Stomach (tissue), 9 donors: ENCODE measurements around the gene CREB3L1. TPM values are rescaled to one million over a fixed set of nuclear protein-coding genes. Genes with fewer than 3 reads are reported as not detected.

ENCODE experiments used
- DNase-seq, 2 donors: peaks; one replicate each; pipeline versions ENCODE4 v3.0.0 to v3.0.0-alpha.2; 2013 to 2019
- H3K27ac ChIP-seq, 5 donors: fragments of 200-600 bp in 4 of 5; sonication (generic) in 4 of 5; one replicate each; pipeline ENCODE4 v1.5.1; 2013 to 2019; ENCODE audit warnings: mild to moderate bottlenecking in 1 of 5, moderate library complexity in 1 of 5
- H3K27me3 ChIP-seq, 3 donors: fragments of 200-600 bp; sonication (generic); one replicate each; pipeline ENCODE4 v1.5.1; 2017 to 2019; ENCODE audit warnings: mixed run types in 1 of 3
- H3K36me3 ChIP-seq, 4 donors: fragments of 200-600 bp; sonication (generic); 1 replicate in 3 of 4; 2 replicates in 1 of 4; pipeline ENCODE4 v1.5.1; 2016 to 2019
- H3K4me1 ChIP-seq, 4 donors: fragments of 200-600 bp; sonication (generic); one replicate each; pipeline ENCODE4 v1.5.1; 2016 to 2019
- H3K4me3 ChIP-seq, 4 donors: fragments of 200-600 bp; sonication (generic) in 3 of 4; one replicate each; pipeline ENCODE4 v1.5.1; 2016 to 2019; ENCODE audit warnings: mild to moderate bottlenecking in 1 of 4
- H3K9me3 ChIP-seq, 4 donors: fragments of 200-600 bp; sonication (generic); one replicate each; pipeline ENCODE4 v1.5.1; 2016 to 2019
- EP300 ChIP-seq: sonication (generic); formaldehyde crosslinking; IDR thresholded peaks from one replicate; pipeline ENCODE4 v1.6.1; 2017; ENCODE audit warnings: antibody characterized with exemption
- POLR2A ChIP-seq, 4 donors: fragments of 450-650 bp; IDR thresholded peaks; one replicate each; pipeline ENCODE4 v1.6.1; 2016; ENCODE audit warnings: antibody characterized with exemption in 4 of 4, control low read depth in 2 of 4, mild to moderate bottlenecking in 1 of 4, moderate library complexity in 1 of 4
- POLR2AphosphoS5 ChIP-seq, 3 donors: sonication (generic); formaldehyde crosslinking; IDR thresholded peaks; one replicate each; pipeline ENCODE4 v1.6.1; 2016; ENCODE audit warnings: antibody characterized with exemption in 3 of 3
- WGBS, 5 donors: extraction: QIAGEN DNeasy Blood & Tissue Kit in 3 of 5; methylation state at CpG; one replicate each; pipeline versions ENCODE4 v1.1.5 to v1.1.7; 2013 to 2018; 5-methylcytosine and 5-hydroxymethylcytosine counted together
- intact Hi-C: fragments of 100-400 bp; cut with DNase I; formaldehyde crosslinking; loops from one replicate; pipeline ENCODE4 v1.15.1; 2023; ENCODE audit warnings: low total_unique reads
- polyA plus RNA-seq, 3 donors: library from polyadenylated mRNA; stranded (reverse); fragments of 200-250 nt; gene quantifications; one replicate each; pipeline ENCODE4 v1.2.3, GENCODE V29; 2013
- total RNA-seq, 5 donors: library from RNA; depleted of rRNA; stranded (reverse); fragments of >200 nt; gene quantifications; one replicate each; pipeline versions ENCODE4 v1.1.0 to v1.2.3, GENCODE V29; 2014 to 2016
- TF ChIP-seq, protein P1 (sequence below), 7 experiments: fragments of 450-650 bp in 4 of 7; fragments of 200-600 bp in 3 of 7; sonication (generic) in 3 of 7; IDR thresholded peaks; one replicate each; pipeline ENCODE4 v1.5.1; 2016 to 2019; ENCODE audit warnings: antibody characterized with exemption in 7 of 7, control low read depth in 2 of 7, mild to moderate bottlenecking in 1 of 7
- donor health status: healthy with polysubstance abuse.
- donor health status: Bipolar disorder and iron deficiency.
- donor health status: healthy.

Gene CREB3L1
- total and polyA plus RNA-seq, 8 donors: 21.0 to 125 (median 48.4) TPM

DNA sequence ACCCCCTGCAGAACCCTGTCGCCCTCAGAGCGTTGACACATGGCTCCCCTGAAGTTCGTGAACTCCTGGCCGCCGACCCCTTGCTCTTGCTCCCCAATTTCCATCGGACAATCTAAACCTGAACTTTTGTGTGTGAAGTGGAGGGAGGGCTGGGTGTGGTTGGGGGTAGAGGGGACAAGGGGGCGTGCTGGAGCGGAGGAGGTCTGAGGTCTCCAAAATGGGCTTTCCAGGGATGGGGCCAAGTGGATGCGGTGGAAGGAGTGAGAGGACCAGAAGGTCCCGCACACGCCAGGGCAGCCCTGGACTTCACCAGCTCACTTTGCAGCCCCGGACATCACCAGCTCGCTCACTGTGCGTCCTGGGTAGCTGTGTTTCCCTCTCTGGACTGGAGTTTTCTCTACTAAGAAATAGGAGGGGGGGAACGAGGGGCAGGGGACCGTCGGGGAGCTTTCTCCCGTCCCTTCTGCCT, 18.6 kb downstream of the CREB3L1 start:
- peak overlapping the region; percentile 45 to 62 (median 54) for H3K4me3 ChIP-seq
- peak overlapping the region; percentile 42 to 74 (median 62) for H3K27ac ChIP-seq
- H3K36me3 ChIP-seq: peaks cover 6 to 22% (median 12%) of the 10 kb centered on the region in 4 donors
- peaks cover 46 to 85% (median 61%) of the 10 kb centered on the region in 4 donors for H3K4me1 ChIP-seq
- DNase-seq: no peak
- intact Hi-C loops: loop anchor here (5.0 kb wide), 1 partner anchor 44 kb away; no protein-coding TSS in a partner anchor
- H3K27me3 ChIP-seq: peaks cover 0 to 22% (median 0%) of the 10 kb centered on the region in 3 donors
- TF ChIP-seq POLR2A (IDR thresholded peaks at IDR 0.05) (no peak), POLR2AphosphoS5 (IDR thresholded peaks at IDR 0.05) (no peak), EP300 (no peak)
- TF ChIP-seq, protein P1, sequence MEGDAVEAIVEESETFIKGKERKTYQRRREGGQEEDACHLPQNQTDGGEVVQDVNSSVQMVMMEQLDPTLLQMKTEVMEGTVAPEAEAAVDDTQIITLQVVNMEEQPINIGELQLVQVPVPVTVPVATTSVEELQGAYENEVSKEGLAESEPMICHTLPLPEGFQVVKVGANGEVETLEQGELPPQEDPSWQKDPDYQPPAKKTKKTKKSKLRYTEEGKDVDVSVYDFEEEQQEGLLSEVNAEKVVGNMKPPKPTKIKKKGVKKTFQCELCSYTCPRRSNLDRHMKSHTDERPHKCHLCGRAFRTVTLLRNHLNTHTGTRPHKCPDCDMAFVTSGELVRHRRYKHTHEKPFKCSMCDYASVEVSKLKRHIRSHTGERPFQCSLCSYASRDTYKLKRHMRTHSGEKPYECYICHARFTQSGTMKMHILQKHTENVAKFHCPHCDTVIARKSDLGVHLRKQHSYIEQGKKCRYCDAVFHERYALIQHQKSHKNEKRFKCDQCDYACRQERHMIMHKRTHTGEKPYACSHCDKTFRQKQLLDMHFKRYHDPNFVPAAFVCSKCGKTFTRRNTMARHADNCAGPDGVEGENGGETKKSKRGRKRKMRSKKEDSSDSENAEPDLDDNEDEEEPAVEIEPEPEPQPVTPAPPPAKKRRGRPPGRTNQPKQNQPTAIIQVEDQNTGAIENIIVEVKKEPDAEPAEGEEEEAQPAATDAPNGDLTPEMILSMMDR (IDR thresholded peaks at IDR 0.05): no peak
- 27 to 44% (median 40%) methylated on average over 14 to 18 of the region's 18 CpGs for WGBS, 5 donors
- no peaks in the 10 kb centered on the region for H3K9me3 ChIP-seq

DNA sequence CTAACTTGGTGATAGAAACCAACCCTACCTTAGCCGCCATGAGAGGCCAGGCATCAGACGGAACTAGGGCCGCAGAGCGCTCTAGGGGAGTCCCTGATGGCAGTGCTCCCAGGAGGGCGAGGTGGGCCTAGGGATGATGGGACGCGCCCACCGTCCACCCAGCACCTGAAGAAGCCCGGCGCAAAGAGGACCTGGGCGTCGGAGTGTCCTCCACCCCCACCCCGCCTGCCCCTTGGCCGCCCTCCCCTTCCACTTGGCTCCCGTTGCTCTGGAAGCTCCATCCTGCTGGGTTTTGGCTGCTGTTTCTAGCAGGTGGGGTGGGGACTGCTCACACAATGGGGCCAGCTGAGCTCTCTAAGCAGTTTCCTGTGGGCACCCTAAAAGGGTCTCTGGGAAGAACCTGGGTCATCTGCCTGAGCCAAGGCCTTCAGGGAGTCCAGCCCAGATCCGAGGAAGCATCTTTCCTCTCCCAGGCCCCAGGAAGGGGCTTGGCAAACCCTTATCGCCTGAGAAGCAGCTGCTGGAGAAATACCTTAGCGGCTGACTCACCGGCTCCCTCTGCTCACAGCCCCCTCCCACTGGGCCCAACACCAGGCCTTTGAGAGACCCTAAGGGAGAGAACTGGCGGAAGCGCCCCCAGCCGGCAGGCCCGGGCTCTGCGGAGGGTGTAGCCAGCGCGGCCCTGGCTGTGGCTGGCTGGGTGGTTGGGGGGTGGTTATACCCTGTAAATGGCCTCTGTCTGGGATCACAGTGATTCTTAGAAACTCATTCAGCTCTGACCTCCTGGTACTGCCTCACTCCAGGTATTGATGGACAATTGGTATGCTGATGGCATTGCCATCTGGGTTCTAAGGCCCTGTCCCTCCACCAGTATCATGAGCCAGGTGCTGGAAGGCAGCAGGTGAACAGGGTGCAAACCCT, 19.3 kb downstream of the CREB3L1 start:
- intact Hi-C loops: loop anchor here (5.0 kb wide), 1 partner anchor 44 kb away; no protein-coding TSS in a partner anchor
- peak overlapping the region; percentile 42 to 74 (median 62) for H3K27ac ChIP-seq
- H3K4me3 ChIP-seq: peak overlapping the region in 3 of 4 donors; percentile 45 to 62 (median 50)
- no peaks in the 10 kb centered on the region for H3K9me3 ChIP-seq
- H3K36me3 ChIP-seq: peaks cover 6 to 29% (median 18%) of the 10 kb centered on the region in 4 donors
- peaks cover 0 to 22% (median 0%) of the 10 kb centered on the region in 3 donors for H3K27me3 ChIP-seq
- DNase-seq: peak in 1 of 2 donors; percentile 92
- H3K4me1 ChIP-seq: peaks cover 40 to 78% (median 54%) of the 10 kb centered on the region in 4 donors
- 20 to 47% (median 33%) methylated on average over 1 to 26 of the region's 26 CpGs for WGBS, 5 donors
- TF ChIP-seq EP300: no peak
- TF ChIP-seq, protein P1 (IDR thresholded peaks at IDR 0.05): peak in 2 of 7 experiments; percentile 18 to 36

DNA sequence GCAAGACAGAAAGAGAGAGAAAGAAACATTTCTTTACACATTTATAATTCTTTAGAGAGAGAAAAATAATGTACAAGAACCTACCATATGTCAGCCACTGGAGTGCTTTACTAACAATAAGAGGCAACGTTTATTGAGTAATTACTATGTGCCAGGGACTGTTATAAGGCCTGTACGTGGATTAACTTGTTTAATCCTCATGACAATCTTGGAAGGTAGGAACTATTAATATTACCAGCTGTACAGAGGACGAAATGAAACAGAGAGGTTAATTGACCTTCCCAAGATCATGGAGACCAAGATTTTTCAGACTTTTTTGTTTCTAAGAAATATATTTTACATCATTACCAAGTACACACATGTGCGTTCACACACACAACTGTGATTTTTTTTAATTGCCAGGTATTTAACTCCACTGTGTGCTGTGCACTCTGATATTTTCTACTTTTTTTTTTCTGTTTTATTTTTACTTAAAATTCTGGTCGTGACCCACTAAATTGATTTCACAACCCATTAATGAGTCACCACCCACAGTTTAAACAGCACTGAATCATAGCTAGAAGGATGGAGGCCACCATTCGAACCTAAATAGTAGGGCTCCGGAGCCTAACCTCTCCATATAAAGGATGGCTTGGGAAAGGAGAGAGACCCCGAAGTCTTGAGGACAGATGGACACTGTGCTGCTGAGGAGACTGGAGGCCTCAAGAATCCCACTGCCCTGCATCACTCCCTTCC, 21.4 kb downstream of the CREB3L1 start:
- intact Hi-C loops: loop anchor here (5.0 kb wide), 1 partner anchor 47 kb away; no protein-coding TSS in a partner anchor
- Histone ChIP-seq H3K36me3 (peaks cover 9 to 41% (median 34%) of the 10 kb centered on the region in 4 donors), H3K4me1 (peaks cover 25 to 59% (median 37%) of the 10 kb centered on the region in 4 donors), H3K4me3 (no peak overlapping the region), H3K27ac (peak overlapping the region in 3 of 5 donors; percentile 36 to 74 (median 70)), H3K9me3 (no peaks in the 10 kb centered on the region), H3K27me3 (peaks cover 0 to 22% (median 0%) of the 10 kb centered on the region in 3 donors)
- TF ChIP-seq POLR2A (IDR thresholded peaks at IDR 0.05): no peak
- TF ChIP-seq EP300: no peak
- no peak for TF ChIP-seq POLR2AphosphoS5 (IDR thresholded peaks at IDR 0.05)
- TF ChIP-seq, protein P1 (IDR thresholded peaks at IDR 0.05): no peak
- DNase-seq: no peak
- 34 to 55% (median 47%) methylated on average over 8 of the region's 8 CpGs for WGBS, 5 donors
